ENCODE data around the gene SNAP25.

Gene SNAP25

DNA sequence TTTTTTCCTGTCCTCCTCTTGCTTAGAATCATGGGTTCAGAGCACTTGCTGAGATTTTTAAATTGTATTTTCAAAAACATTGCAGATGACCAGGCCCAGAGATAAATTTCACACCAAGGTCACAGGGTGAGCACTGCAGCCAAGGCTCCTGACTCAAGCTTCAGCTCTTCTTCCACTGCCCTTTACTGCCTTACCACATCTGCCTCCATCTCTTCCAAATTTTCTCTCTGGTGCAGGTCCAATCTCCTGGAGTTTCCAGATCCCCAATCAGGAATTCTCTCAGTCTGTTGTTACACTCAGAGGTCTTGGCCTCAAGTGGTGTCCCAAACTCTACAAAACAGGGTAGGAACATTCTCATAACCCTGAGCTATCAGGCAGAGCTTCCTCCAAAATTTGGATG, 12.7 kb downstream of the SNAP25 start:
- ATAC-seq (replicated peaks) (no peak), DNase-seq (no peak)
- Mint-ChIP-seq H3K4me1 (no peaks in the 10 kb centered on the region), H3K27me3 (peaks cover 0 to 9% of the 10 kb centered on the region in 2 donors), H3K9me3 (peaks cover 0 to 1% of the 10 kb centered on the region in 2 donors), H3K36me3 (no peaks in the 10 kb centered on the region), H3K27ac (no peak overlapping the region), H3K4me3 (no peak overlapping the region)

GRCh38 chr20:10236540-10237533, 18.2 kb downstream of the SNAP25 start:
- Mint-ChIP-seq H3K4me1 (no peaks in the 10 kb centered on the region), H3K27ac (no peak overlapping the region), H3K4me3 (no peak overlapping the region), H3K9me3 (peaks cover 0 to 1% of the 10 kb centered on the region in 2 donors), H3K36me3 (no peaks in the 10 kb centered on the region), H3K27me3 (peaks cover 0 to 3% of the 10 kb centered on the region in 2 donors)
- ATAC-seq (replicated peaks), result no peak
- no peak for DNase-seq

- H3K4me1 Mint-ChIP-seq, result no peaks in the 10 kb centered on the region
- no peak overlapping the region for H3K4me3 Mint-ChIP-seq
- no peak for DNase-seq
- peaks cover 0 to 1% of the 10 kb centered on the region in 2 donors for H3K9me3 Mint-ChIP-seq
- no peak overlapping the region for H3K27ac Mint-ChIP-seq
- no peaks in the 10 kb centered on the region for H3K36me3 Mint-ChIP-seq
- ATAC-seq (replicated peaks), result no peak
- no peaks in the 10 kb centered on the region for H3K27me3 Mint-ChIP-seq
Measured at GRCh38 chr20:10239954-10240353, 21.3 kb downstream of the SNAP25 start.

DNA sequence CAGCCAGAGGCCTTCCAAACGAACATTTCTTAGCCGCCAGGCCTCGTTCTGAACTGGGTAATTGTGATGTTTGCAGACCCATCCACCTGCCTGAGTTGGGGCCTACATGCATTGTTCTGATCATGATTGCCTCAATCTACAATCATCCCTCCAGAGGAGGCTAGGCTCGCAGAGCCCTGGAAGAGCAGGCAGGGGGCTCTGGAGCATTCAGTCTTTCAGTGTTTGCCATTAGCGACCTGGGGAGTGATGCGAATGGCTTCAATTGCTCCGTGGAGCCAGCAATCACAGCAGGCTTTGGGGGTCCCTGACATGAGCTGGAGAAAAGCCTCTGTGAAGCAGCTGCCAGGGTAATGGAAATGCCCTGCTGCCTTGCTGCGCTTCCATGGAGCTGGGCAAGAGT, 22.0 kb downstream of the SNAP25 start:
- H3K4me1 Mint-ChIP-seq, result no peaks in the 10 kb centered on the region
- H3K27ac Mint-ChIP-seq, result no peak overlapping the region
- ATAC-seq (replicated peaks) (no peak), DNase-seq (no peak)
- no peaks in the 10 kb centered on the region for H3K27me3 Mint-ChIP-seq
- no peaks in the 10 kb centered on the region for H3K36me3 Mint-ChIP-seq
- H3K4me3 Mint-ChIP-seq, result no peak overlapping the region
- H3K9me3 Mint-ChIP-seq, result peaks cover 0 to 1% of the 10 kb centered on the region in 2 donors

DNA sequence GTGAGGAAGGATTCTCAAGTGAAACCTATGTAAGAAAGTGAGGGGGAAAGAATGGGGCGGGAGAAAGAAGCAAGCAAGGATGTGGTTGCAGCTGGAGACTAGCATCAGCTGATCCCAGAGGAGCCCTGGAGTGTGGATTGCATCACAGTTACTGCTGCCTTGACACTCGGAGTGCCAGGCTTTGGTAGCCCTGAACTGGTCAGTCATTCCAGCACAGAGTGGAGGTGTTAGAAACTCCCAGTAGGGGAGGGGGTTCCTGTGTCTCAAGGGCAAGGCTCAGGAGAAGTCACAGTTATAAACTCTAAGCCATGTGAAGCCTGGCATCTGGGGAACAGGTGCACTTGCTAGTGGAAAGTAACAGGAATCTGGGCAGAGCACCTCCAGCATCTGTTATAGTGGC, 23.5 kb downstream of the SNAP25 start:
- Mint-ChIP-seq H3K4me1 (no peaks in the 10 kb centered on the region), H3K4me3 (no peak overlapping the region), H3K27me3 (peaks cover 0 to 3% of the 10 kb centered on the region in 2 donors), H3K27ac (no peak overlapping the region), H3K9me3 (no peaks in the 10 kb centered on the region), H3K36me3 (no peaks in the 10 kb centered on the region)
- ATAC-seq (replicated peaks), result no peak
- no peak for DNase-seq

GRCh38 chr20:10247440-10247839, 28.8 kb downstream of the SNAP25 start:
- Mint-ChIP-seq H3K9me3 (no peaks in the 10 kb centered on the region), H3K4me1 (no peaks in the 10 kb centered on the region), H3K27ac (no peak overlapping the region), H3K4me3 (no peak overlapping the region), H3K27me3 (peaks cover 0 to 3% of the 10 kb centered on the region in 2 donors), H3K36me3 (no peaks in the 10 kb centered on the region)
- ATAC-seq (replicated peaks), result no peak
- DNase-seq, result no peak

GRCh38 chr20:10249048-10249770, 30.6 kb downstream of the SNAP25 start:
- no peaks in the 10 kb centered on the region for H3K36me3 Mint-ChIP-seq
- no peak overlapping the region for H3K27ac Mint-ChIP-seq
- H3K4me3 Mint-ChIP-seq, result no peak overlapping the region
- DNase-seq (no peak), ATAC-seq (replicated peaks) (no peak)
- H3K4me1 Mint-ChIP-seq, result no peaks in the 10 kb centered on the region
- peaks cover 0 to 3% of the 10 kb centered on the region in 2 donors for H3K27me3 Mint-ChIP-seq
- no peaks in the 10 kb centered on the region for H3K9me3 Mint-ChIP-seq

DNA sequence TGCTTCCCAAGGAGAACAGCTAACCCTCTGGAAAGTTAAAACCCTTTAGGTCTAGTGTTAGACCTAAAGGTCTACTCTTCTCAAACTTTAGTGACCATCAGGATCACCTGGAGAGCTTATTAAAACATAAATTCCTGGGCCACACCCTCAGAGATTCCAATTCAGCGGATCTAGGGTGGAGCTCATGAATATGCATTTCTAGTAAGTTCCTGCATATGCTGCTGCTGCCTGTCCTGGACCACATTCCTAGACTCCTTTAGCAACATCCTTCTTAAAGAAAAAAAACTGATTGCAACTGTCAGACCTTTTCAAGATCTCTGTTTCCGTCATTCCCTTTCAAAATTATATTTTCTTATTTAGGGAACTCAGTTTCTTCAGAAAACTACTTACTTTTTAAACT, 31.2 kb downstream of the SNAP25 start:
- no peaks in the 10 kb centered on the region for H3K9me3 Mint-ChIP-seq
- H3K4me1 Mint-ChIP-seq, result no peaks in the 10 kb centered on the region
- H3K27ac Mint-ChIP-seq, result no peak overlapping the region
- H3K4me3 Mint-ChIP-seq, result no peak overlapping the region
- H3K27me3 Mint-ChIP-seq, result peaks cover 0 to 3% of the 10 kb centered on the region in 2 donors
- no peaks in the 10 kb centered on the region for H3K36me3 Mint-ChIP-seq
- no peak for ATAC-seq (replicated peaks)
- no peak for DNase-seq

- H3K27ac Mint-ChIP-seq, result no peak overlapping the region
- H3K9me3 Mint-ChIP-seq, result no peaks in the 10 kb centered on the region
- no peaks in the 10 kb centered on the region for H3K4me1 Mint-ChIP-seq
- H3K36me3 Mint-ChIP-seq, result no peaks in the 10 kb centered on the region
- DNase-seq, result no peak
- no peak for ATAC-seq (replicated peaks)
- no peak overlapping the region for H3K4me3 Mint-ChIP-seq
- peaks cover 0 to 3% of the 10 kb centered on the region in 2 donors for H3K27me3 Mint-ChIP-seq
Measured at GRCh38 chr20:10250902-10251301, 32.3 kb downstream of the SNAP25 start.

DNA sequence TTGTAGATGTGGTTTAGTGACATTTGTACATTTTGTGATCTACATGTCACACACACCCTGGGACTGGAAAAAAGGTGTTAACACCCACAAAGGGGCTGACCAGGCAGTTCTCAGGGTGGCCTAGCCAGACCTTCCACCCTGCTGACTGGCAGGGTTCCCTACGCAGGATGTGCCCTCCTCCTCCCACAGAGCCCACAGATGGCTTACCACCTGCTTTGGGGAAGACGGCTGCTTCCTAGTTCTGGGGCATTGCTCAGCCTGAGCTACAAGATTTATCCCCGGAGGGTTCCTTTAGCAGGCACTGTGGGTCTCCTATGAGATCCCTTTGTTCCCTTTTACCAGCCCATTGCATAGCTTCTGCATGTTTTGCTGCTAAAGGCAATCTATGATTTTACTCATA, 35.1 kb downstream of the SNAP25 start:
- Mint-ChIP-seq H3K27me3 (no peaks in the 10 kb centered on the region), H3K4me3 (no peak overlapping the region), H3K9me3 (no peaks in the 10 kb centered on the region), H3K4me1 (no peaks in the 10 kb centered on the region), H3K27ac (no peak overlapping the region), H3K36me3 (no peaks in the 10 kb centered on the region)
- DNase-seq, result no peak
- ATAC-seq (replicated peaks), result peak in 1 of 2 donors; percentile 14

GRCh38 chr20:10255846-10256245, 37.2 kb downstream of the SNAP25 start:
- no peak for ATAC-seq (replicated peaks)
- no peak for DNase-seq
- Mint-ChIP-seq H3K9me3 (no peaks in the 10 kb centered on the region), H3K27ac (no peak overlapping the region), H3K27me3 (no peaks in the 10 kb centered on the region), H3K4me1 (no peaks in the 10 kb centered on the region), H3K36me3 (no peaks in the 10 kb centered on the region), H3K4me3 (no peak overlapping the region)

DNA sequence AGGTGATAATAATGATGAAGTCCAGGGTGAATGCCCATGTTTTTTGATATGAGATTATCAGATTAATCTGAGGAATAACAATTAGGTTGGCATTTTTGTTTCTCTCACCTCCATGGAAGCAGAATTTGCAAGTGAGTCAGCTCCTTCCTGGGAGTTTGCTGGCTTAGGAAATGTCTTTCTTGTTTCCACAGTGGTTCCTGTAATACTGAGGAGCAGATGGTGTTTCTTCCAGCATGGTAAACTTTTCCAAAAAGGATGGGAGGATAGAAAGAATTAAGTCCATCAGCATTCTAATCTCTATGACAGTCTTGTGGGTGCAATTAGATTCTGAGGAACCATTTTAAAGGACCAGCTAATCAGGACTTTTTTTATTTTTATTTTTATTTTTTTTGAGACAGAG, 40.5 kb downstream of the SNAP25 start:
- ATAC-seq (replicated peaks), result no peak
- Mint-ChIP-seq H3K36me3 (no peaks in the 10 kb centered on the region), H3K9me3 (no peaks in the 10 kb centered on the region)

GRCh38 chr20:10260316-10260715, 41.7 kb downstream of the SNAP25 start:
- no peaks in the 10 kb centered on the region for H3K9me3 Mint-ChIP-seq
- no peaks in the 10 kb centered on the region for H3K4me1 Mint-ChIP-seq
- H3K27me3 Mint-ChIP-seq, result peaks cover 0 to 5% of the 10 kb centered on the region in 2 donors
- H3K27ac Mint-ChIP-seq, result no peak overlapping the region
- H3K36me3 Mint-ChIP-seq, result no peaks in the 10 kb centered on the region
- no peak overlapping the region for H3K4me3 Mint-ChIP-seq
- DNase-seq (no peak), ATAC-seq (replicated peaks) (no peak)

More for the DNA sequence above, 40.5 kb downstream of the SNAP25 start:
- Mint-ChIP-seq H3K4me3 (no peak overlapping the region), H3K27me3 (peaks cover 0 to 5% of the 10 kb centered on the region in 2 donors), H3K27ac (no peak overlapping the region), H3K4me1 (no peaks in the 10 kb centered on the region)
- DNase-seq, result no peak

DNA sequence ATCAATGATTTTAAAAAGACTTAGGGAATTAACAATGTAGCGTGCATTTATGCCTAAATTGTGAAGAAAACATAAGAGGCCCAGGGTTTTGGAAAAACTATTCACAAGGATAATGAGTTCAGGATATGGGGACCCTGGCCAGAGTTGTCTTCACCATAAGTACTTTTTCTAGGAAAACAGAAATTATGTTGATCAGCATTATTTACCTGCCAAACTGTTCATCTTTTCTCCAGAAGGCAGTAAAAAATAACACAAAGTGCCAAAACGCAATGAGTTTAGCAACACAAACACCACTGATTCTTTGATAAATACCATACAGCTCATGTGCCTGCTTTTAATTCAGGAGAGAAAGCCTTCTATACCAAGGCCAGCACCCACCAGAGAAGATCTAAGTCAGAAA, 43.1 kb downstream of the SNAP25 start:
- Mint-ChIP-seq H3K4me1 (no peaks in the 10 kb centered on the region), H3K27me3 (peaks cover 0 to 5% of the 10 kb centered on the region in 2 donors), H3K9me3 (no peaks in the 10 kb centered on the region), H3K4me3 (no peak overlapping the region), H3K36me3 (no peaks in the 10 kb centered on the region), H3K27ac (no peak overlapping the region)
- DNase-seq (no peak), ATAC-seq (replicated peaks) (no peak)

All from stimulated activated naive B cell treated with anti-CD40 and anti-IgM and Interleukin-4, amounts not matched to agents 10 μg/mL and 1 μg/mL and 100 μg/mL, for 72 hours (primary cell).